Fibroblast of skin of right biceps (primary cell): ENCODE data around the gene TANGO2.
A peak's percentile ranks its signal among the peaks of the same experiment; 100 is the strongest.

Source experiments
- DNase-seq: peaks from one replicate; pipeline ENCODE4 v3.0.0-alpha.2; 2013

The TANGO2 gene

GRCh38 chr22:20014526-20015186, 6.3 kb upstream of the TANGO2 start:
- no peak for DNase-seq

DNA sequence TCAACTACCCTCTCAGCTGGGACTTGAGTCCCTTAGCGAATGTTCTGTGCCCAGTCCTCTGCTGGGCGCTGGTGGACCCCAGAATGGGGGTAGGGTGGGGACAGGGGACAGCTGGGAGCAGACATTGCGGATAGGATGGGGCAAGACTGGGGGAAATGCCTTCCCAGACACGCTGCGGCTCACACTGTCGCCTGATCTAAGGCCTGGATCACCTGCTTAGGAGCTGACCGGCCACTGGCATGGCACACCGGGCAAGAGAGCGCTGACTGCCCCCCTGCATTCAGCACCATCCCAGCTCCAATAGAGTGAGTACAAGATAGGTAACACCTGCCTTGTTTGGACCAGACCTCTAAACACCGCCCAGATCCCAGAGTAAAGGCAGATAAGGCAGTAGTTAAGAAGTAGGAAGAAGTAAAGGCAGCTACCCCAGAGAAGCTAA, 5.7 kb upstream of the TANGO2 start:
- DNase-seq = no peak

GRCh38 chr22:20015971-20016733, 4.8 kb upstream of the TANGO2 start:
- DNase-seq = no peak

- peak; percentile 88 for DNase-seq
These were observed 3.9 kb upstream of the TANGO2 start, which contains the start of gene ARVCF for GRCh38 chr22:20016734-20017621. ARVCF (minus strand) TSS chr22:20016823; CDS start chr22:19990794, 26,029 bp downstream.

- DNase-seq = no peak
These were observed 3.3 kb upstream of the TANGO2 start for GRCh38 chr22:20017622-20017958.

DNA sequence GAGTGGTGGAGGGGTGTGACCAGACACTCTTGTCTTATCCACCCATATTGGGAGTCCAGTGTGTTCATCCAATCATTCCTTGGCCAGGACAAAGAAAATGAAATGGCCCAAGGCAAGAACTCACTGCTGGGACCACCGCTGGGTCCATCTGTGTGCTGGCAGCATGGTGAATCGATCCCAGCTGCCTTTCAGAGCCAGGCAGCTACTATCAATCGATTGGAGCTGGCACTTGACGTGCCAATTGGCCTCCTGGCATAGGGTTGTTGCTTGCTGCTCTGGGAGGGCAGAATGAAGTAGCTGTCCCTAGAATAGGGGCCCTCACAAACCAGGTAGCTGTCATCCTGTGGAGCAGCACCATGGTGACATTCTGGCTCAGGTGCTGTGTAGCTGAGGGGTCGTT, 2.9 kb upstream of the TANGO2 start:
- no peak for DNase-seq

GRCh38 chr22:20019661-20020532, 1.0 kb upstream of the TANGO2 start:
- no peak for DNase-seq

DNA sequence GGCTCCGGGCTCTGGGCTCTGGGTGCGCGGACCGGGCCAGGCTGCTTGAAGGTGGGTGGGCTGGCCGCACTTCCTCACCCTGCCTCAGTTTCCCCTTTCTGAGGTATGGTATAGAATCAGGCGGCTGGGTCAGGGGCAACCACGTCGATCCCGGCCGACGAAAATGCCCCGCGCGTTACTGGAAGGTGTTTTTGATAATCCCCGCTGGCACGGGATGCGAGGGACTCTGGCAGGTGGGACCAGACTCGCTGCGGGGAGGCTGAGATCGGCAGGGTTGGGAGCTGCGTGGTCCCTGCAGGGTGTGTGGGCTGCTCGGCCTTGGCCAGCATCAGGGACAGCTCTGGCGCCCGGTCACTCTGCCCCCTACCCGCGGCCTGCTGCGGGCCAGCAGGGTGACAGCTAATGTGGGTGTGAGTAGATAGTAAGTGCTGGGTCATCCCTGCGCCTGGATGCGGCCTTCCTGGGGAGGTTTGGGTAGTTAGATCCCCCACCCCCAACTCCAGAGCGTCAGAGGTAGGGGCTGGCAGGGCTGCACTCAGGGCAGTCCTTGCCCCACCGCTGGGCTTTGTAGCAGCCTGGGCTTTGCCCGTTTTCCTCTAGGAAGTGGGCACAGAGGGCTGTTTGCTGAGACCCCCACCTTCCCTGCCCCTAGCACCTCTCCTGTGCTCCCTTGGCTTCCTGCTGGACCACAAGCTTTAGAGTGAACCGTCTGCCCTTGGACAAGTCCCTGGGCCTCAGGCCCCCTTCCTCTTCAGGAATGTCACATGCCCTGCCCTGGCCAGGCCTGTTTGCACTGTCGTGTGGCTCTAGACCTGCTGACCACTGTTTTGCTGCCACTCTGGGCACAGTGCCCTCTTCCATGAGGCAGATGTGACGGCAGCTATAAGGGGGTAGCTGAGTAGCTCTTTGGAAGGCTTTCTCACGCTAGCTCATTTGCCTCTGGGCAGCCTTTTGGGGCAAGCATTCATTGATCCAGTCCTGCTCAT, 579 bp downstream of the TANGO2 start:
- DNase-seq = peak; percentile 9

- DNase-seq = no peak
These were observed 1.5 kb downstream of the TANGO2 start for GRCh38 chr22:20022231-20022977.

DNA sequence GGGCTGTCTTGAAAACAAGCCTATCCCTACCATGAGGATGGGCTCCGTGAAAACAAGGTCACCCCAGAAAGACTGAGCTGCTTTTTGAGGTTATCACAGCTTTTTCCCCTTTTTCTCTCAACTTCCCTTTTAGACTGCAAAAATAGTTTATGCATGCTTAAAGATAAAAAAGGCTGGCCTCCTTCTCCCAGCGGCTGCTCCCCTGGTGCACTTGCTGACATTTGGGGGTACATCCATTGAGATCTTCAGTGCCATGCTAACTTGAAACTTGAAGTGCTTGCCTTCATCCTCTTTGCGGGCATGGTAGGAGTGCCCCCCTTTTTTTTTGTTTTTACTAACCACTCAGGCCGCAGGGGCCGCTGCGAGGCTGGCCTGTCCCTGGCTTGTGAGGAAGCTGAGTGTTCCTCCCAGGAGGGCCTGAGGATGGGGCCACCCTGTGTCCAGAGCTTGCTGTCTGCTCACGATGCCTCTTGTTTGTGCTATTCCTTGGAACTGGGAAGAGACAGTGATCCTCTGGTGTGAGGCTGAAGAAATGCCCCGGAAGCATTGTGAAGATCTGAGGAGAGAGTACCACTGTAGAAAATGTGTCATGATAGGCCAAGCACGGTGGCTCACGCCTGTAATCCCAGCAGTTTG, 2.2 kb downstream of the TANGO2 start:
- no peak for DNase-seq

DNA sequence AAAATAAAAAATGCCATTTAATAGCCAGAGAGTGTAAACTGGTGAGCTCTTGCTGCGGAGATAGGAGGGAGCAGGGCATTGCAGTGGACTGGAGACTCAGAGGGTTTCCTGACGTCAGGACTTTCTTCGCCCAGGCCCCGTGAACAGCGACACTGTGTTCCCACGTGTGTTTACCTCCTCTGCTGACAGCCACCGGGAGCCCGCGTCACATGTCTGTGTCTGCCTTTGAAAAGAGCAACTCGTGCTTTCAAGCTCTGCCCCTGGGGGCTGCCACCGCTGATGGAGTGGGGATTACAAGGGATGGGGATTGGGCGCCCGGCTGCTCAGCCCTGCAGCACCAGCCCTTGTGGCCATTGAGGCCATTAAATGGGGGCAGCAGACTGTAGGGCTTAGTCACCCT, 3.3 kb downstream of the TANGO2 start:
- DNase-seq = no peak

DNA sequence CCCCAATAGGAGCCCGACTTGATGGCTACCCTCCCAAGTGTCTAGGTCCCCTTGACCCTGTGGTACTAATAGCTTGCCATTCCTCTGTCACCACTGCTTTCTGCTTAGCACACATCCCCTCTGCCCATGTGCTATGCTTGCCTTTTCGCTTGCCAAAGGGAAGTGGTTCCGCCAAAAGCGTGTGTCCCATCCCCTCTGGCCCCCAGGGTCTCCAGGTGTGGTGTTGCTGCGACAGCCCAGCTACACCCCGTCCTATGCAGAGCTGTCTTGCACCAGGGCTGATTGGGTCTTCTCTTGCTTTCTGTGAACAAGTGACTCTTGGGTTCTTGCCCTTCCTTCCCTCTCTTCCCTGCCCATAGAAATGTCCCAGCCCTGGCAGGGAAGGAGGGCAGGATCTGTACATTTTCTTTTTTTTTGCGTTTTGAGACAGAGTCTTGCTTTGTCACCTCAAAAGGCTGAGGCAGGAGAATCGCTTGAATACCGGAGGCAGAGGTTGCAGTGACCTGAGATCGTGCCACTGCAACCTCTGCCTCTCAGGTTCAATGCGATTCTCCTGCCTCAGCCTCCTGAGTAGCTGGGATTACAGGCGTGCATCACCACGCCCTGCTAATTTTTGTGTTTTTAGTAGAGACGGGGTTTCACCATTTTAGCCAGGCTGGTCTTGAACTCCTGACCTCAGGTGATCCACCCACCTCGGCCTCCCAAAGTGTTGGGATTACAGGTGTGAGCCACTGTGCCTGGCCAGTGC, 3.9 kb downstream of the TANGO2 start:
- no peak for DNase-seq

- DNase-seq = no peak
These were observed 4.7 kb downstream of the TANGO2 start for GRCh38 chr22:20025401-20026203.

DNA sequence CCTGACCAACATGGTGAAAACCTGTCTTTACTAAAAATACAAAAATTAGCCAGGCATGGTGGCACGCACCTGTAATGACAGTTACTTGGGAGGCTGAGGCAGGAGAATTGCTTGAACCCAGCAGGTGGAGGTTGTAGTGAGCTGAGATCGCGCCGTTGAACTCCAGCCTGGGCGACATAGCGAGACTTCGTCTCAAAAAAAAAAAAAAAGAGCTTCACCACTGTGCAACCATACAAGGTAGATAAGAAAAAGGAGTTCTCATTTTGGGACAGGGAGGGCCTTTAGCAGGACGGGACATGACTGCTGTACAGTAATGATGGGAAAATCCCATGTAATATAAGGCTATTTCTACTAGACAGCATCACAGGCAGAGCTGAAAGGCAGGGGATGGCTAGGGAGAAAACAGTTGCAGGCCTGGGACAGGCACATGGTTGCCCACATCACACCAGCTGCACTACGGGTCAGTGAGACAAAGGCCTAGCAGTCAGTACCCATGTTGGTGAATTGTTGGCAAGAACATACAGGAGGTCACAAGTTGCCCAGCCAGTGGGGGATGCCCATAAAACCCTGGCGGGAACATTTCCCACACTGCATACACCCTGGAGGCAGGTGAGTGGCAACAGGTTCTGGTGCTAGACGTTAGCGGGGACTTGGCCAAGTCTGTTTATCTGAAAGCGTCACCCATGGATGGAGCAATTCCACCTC, 5.4 kb downstream of the TANGO2 start:
- no peak for DNase-seq

- no peak for DNase-seq
These were observed 6.2 kb downstream of the TANGO2 start for GRCh38 chr22:20026996-20027601.

DNA sequence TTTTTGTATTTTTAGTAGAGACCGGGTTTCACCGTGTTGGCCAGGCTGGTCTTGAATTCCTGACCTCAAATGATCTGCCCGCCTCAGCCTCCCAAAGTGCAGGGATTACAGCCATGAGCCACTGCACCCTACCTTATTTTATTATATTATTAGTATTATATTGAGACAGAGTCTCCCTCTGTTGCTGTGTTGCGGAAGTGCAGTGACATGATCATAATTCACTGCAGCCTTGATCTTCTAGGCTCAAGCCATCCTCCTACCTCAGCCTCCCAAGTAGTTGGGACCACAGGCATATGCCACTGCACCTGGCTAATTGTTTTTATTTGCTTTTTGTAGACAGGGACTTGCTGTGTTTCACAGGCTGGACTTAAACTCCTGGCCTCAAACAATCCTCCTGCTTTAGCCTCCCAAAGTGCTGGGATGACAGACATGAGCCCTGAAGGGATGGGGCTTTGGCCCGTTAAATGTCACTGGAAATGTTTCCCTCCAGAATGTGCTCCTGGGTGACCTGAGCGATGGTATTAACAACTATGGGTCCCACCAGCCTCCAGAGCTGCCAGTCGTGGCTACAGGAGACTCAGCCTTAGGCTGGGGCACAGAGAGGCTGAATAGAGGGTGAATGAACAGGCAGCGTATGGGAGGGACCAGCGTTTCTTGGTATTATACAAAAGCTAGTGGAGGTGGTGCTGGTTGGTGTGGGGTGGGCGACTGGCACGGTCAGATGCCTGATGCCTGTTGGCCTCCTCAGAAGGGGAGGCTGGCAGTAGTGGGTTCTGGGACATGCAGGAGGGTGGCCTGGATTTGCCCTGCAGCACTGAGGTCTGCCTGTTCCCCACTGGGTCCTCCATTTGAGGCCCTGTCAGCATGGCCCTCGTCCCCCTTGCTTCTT, 7.3 kb downstream of the TANGO2 start:
- DNase-seq = no peak
